IPS-11a (cell line): ENCODE measurements around the gene ATXN7.

Source experiments
- H3K4me3 ChIP-seq: one replicate; pipeline ENCODE4 v1.5.1; 2013; ENCODE audit warnings: low read depth, low read length, control low read depth

ATXN7 gene

DNA sequence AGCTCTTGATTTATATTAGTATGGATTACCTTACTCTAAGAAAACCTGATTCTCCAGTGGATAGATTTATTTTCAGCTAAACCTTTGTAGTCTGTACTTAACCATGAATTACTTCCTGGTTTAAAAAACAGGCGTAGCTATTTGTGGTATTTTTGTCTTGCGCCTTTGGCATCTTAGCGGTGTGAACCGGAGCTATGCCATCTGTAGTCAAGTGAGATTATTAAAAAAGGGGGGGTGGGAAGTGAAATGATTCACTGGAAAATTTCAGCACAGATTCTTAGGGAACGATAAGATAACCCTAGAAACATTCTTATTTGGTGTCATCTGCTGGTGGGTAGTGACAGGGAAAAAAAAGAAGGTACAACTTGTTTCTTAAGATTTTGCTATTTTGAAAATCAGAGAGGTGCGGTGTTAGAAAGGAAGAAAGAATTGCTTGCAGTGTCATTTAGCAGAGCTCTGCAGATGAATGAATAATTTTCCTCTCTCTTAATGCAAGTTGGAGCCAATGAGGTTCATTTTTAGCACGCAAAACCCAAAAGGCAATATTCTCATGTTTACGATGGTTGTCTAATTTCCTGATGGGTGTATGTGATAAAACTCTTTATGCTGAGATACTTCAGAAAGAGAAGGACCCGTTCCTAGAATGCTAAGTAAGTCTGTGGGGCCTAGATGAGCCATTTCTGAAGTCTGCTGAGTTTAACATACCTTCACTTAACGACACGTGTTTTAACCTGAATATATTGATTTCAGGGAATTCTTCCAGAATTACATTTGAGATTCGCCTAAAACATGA, 115.6 kb downstream of the ATXN7 start:
- no peak overlapping the region for H3K4me3 ChIP-seq

GRCh38 chr3:63980019-63980418, 116.4 kb downstream of the ATXN7 start:
- H3K4me3 ChIP-seq: no peak overlapping the region

GRCh38 chr3:63980830-63981498, 117.3 kb downstream of the ATXN7 start:
- H3K4me3 ChIP-seq: no peak overlapping the region

DNA sequence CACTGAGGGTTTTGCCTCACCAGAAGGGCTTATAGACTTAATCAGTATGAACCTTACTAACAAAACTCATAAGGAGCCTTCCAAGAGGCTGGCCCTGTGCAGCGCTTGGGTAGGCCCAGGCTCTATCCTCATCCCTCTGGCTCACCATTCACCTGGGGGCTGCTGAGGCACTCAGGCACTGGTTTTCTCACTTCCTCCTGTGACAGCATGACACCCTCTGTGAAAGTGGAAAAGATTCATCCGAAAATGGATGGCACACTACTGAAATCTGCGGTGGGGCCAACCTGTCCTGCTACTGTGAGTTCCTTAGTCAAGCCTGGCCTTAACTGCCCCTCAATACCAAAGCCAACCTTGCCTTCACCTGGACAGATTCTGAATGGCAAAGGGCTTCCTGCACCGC, 118.3 kb downstream of the ATXN7 start:
- no peak overlapping the region for H3K4me3 ChIP-seq

GRCh38 chr3:63984391-63984790, 120.7 kb downstream of the ATXN7 start:
- no peak overlapping the region for H3K4me3 ChIP-seq

GRCh38 chr3:63986146-63986545, 122.5 kb downstream of the ATXN7 start:
- no peak overlapping the region for H3K4me3 ChIP-seq

- no peak overlapping the region for H3K4me3 ChIP-seq
These were observed 123.2 kb downstream of the ATXN7 start for GRCh38 chr3:63986831-63987230.

DNA sequence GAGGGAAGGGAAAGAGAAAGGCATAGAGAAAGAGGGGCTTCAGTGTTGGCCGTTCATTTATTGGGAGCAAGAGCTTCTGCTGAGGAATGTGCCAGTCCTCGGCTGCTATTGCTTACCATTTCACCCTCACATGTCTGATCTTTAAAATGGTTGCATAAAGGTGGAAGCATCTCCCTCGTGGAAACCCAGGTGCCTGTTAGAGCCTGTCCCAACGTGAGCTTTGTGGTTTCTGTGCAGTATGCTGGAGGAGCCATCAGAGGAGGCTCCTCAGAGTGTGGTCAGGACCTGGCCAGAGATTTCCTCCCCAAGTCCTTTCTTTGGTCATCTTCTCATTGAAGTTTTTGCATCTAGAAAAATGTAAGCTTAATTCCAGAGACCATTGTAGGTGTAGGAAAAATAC, 125.3 kb downstream of the ATXN7 start:
- H3K4me3 ChIP-seq: no peak overlapping the region

- H3K4me3 ChIP-seq: no peak overlapping the region
These were observed 126.5 kb downstream of the ATXN7 start for GRCh38 chr3:63990204-63990603.

DNA sequence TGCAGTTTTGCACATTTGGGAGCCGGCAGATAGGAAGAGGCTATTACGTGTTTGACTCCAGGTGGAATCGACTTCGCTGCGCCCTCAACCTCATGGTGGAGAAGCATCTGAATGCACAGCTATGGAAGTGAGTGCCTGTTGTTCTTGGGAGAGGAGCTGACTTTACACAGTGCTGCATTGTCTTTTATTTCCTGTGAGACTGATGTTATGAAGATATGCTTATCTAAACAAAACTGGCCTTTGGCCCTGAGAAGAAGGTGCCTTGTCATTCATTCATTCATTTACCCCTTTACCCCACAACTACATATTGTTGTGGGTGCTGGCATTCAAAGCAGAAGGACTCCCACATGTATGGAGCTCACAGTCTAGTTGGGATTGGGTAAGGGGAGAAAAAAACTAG, 127.1 kb downstream of the ATXN7 start:
- no peak overlapping the region for H3K4me3 ChIP-seq

- no peak overlapping the region for H3K4me3 ChIP-seq
These were observed 128.0 kb downstream of the ATXN7 start for GRCh38 chr3:63991666-63992065.

DNA sequence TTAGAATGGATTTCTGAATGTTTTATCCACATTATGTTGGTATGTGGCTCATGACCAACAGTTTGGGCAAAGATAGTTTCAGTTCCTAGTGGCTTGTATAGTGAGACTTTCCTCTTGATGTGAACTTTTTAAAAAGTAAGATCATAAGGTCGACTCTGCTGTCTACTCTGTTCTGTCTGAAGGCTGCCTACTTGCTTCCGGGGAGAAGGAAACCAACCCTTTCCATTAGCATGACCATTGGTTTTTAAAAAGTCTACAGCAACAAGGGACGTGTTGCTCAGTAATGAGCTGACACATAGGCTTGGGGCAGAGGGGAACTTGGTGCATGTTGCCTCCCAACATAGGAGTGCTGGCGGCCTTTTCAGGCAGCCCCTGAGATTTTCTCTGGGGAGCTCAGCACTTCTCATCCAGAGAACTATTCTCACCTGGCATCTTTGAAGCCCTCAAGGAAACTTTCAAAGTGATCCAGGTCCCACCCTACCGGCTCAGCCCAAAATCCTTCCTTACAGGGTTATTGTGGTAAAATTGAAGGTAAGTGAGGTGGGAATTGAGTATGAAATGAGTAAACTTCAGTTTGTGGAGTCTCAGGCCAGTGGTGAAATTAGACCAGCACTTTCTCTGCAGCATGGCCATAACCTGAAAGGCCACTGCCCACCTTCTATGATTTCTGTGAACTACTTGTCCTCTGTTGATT, 129.0 kb downstream of the ATXN7 start:
- no peak overlapping the region for H3K4me3 ChIP-seq

GRCh38 chr3:63993653-63994079, 130.0 kb downstream of the ATXN7 start:
- H3K4me3 ChIP-seq: no peak overlapping the region

GRCh38 chr3:63995086-63995485, 131.4 kb downstream of the ATXN7 start:
- H3K4me3 ChIP-seq: no peak overlapping the region

- no peak overlapping the region for H3K4me3 ChIP-seq
These were observed 135.4 kb downstream of the ATXN7 start for GRCh38 chr3:63998852-63999754.

DNA sequence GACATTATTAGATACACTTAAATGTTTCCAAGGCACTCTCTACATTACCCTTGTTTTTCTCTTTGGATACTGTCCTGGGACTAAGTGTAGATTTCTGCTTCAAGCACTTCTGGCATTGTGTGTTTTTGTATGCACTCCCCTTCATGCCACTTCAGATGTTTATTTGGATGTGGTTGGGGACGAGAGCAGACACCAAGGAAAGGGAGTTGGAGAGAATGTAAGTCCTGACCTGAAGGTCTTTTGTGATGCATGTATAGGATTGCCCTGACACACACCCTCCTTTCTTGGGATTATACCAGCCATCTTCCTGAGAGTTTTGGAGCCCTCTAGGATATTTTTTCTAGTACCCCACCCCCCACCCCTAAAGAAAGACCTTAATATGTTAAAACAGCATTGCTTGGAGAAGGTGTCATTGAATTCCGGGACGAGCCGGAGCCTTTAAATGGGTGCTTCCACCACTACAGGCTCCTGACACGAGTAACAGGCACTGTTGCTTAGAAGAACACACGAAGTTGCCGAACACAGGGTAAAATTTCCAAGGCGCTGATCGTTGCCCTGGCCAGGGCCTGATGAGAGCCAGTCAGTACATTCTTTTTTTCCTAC, 136.9 kb downstream of the ATXN7 start:
- H3K4me3 ChIP-seq: no peak overlapping the region

DNA sequence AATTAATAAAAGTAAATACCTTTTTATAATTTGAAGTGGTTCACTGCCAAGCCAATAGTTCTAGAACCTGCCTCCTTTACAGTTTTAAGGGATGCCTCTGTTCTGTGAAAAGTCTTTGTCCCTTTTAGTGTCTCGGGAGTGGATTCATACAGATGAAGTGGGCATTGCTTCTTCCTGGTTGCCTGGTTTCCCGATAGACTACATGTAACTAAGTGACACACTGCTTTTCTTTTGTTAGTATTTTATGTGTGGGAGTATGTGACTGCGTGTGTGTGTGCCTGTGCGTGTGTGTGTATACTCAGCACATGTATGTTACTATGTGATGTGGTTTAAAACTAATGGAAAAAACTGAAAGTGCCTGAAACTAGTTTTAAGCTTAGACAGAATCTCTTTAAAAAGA, 138.6 kb downstream of the ATXN7 start:
- H3K4me3 ChIP-seq: no peak overlapping the region

DNA sequence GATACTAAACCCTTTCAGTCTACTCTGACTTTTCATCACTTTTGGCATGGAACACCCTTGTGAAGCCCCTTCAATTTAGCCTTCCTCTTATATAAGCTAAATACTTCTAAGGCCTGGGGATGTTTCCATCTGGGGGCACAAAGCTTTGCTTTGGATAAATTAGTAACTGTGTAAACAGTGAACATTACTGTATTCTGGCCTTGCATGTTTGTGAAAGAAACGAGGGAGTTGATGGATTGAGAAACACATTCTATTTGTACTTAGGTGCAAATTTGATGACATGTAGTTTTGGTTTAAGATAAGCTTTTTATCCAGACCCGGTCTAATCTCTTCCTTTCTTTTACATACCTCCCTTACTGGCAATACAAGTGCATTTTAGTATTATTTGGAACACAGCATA, 139.9 kb downstream of the ATXN7 start:
- no peak overlapping the region for H3K4me3 ChIP-seq

- no peak overlapping the region for H3K4me3 ChIP-seq
These were observed 144.3 kb downstream of the ATXN7 start for GRCh38 chr3:64008017-64008416.
